Embryonic facial prominence (tissue), 1 donor: ENCODE data around the gene PRR23B.
"Not testable (repeated sequence)": the region's sequence is repeated elsewhere in the genome, so short reads cannot be mapped to it uniquely, and the experiment has no call there.

Experiments used
- DNase-seq: peaks from one replicate; pipeline ENCODE4 v3.0.0-alpha.2; 2016; ENCODE audit errors: extremely low spot score

PRR23B gene

DNA sequence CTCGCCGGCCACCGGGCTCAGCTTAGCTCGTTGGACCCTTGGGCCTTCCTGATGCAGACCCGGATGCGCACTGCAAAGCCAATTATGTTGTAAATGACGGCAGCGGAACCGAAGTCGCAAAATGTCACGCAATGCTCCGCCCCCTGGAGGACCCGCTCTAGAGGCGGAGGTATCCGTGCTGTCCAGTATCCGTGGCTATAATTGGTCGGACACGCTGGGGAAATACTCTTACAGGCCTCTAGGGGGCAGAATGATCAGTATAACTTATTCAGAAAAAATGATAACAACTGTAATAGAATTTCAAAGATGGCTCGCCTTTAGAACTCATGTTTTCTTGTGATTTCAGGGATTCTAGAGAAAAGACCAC, at the start of gene PRR23B:
TSS of gene PRR23B (minus strand) at position 59 of the 367 bp plus-strand sequence. CDS start 265 bp downstream, outside the sequence.
- DNase-seq = no peak

DNA sequence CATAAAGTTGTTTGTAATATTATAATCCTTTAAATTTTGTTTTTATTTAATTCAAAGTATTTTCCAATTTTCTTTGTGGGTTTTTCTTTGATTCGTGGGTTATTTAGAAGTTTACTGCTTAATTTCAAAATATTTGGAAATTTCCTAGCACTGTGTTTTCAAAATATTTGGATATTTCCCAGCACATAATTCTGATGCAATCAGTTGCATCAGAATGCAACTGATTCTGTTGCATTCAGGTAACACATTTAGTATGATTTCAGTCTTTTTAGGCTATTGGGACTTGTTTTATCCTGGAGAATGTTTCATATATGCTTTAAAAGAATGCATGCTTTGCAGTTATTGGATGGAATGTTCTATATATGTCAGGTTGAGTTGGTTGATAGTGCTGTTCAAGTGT, 42.2 kb upstream of the PRR23B start:
- no peak for DNase-seq

DNA sequence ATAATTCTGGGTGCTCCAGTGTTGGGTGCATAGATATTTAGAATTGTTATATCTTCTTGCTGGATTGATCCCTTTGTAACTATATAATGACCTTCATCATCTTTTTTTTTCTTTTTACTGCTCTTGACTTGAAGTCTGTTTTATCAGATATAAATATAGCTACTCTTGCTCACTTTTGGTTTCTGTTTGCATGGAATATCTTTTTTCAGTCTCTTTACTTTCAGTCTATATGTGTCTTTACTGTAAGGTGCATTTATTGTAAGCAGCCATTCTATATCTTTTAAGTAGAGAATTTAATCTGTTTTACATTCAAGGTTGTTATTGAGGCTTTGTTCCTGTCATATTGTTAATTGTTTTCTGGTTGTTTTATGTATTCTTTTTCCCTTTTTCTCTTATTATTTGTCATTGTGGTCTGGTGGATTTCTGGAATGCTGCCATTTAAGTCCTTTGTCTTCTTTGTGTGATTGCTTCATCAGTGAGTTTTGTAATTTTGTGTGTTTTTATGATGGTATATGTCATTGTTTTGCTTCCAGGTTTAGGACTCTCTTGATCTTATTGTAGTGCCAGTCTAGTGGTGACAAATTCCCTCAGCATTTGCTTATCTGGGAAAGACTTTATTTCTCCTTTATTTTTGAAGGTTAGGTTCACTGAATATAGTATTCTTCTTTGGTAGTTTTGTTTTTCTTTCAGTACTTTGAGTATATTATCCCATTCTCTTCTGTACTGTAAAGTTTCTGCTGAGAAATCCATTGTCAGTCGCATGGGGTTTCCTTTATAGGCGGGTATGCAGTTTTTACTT, 32.3 kb upstream of the PRR23B start:
- no peak for DNase-seq

DNA sequence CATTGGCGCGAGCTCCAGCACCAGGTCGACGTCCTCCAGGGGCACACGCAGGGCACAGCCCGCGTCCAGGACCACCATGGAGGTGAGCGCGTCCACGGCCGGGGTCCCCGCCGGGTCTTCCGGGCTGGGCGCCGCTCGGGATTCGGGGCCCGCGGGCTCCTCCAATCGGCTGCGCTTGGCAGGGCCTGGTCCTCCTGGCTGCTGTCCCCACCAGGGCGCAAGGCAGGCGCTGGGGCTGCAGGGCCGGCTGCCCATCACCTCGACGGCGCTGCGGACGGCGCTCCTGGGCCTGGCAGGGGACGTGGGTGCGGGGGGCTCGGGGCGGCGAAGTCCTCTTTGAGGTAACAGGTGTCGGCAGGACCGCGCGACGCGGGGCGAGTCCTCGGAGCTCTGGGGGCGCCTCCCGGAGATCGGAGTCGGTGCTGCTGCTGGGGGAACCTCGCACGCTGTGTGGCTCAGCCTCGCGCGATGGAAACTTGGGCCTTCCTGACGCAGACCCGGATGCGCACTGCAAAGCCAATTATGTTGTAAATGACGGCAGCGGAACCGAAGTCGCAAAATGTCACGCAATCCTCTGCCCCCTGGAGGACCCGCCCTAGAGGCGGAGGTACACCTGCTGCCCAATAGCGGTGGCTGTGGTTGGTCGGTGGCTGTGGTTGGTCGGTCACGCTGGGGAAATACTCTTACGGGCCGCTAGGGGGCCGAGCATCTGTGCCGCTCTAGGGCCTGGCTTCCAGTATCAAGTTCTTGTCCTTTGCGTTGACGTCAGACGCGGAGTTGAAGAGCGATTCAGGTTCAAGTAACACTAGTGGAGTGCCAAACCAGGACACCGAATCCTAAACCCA, 23.9 kb upstream of the PRR23B start, which contains the start of gene PRR23C:
TSS of gene PRR23C (minus strand) at position 527 of the 845 bp plus-strand sequence. CDS start at position 255, 272 bp downstream.
- DNase-seq = no peak

DNA sequence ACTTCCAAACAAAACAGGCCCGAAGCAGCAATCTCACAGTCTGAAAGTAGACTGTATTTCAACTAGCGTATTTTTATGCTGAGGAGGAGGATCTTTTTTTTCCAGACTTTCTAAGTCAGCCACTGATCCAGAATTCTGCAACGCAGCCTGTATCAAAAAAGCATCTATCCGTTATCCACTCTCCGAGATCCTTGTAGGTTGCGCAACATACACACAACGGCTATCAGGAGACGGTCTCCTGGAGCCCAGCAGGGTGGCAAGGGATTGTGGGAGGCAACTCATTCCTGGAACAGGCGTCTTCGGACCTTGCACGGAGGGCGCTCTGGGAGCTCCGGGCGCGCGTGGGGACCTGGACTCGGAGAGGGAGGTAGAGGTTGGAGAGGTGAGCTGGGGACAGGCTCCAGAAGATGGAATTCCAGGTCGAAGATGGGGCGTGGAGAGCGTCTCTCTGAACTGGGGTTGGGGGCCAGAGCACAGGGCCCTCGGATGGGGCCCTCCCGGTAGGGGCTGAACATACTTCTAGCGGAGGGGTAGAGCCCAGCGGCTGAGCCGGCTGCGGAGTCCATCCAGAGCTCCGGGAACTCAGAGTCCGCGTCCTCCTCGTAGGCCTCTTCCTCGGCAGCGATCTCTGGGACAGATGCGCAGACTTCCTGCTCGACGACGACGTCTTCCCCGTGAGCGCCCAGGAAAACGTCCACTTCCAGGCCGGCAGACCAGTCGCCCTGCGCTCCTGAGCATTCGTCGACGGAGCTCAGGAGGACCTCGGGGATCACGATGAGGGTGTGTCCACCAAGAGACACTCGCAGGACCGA, 23.0 kb upstream of the PRR23B start:
- DNase-seq = no peak

DNA sequence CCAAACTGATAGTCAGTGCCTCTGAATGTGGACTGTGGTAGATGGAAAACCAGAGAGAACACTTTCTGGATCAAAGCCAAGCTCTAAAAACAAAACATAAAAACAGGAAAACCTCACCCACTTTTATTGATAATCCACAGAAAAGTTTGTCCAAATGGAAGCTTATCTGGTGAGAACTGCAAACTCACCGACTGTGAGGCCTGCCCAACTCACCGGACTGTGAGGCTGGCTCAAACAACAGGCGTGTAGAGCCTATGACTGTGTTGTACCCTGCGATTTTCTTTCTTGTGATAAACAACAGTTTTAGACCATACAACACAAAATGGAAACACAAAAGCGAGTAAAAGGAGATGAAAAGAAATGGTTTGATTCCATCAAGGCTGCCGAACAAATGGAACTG, 16.8 kb upstream of the PRR23B start:
- no peak for DNase-seq

DNA sequence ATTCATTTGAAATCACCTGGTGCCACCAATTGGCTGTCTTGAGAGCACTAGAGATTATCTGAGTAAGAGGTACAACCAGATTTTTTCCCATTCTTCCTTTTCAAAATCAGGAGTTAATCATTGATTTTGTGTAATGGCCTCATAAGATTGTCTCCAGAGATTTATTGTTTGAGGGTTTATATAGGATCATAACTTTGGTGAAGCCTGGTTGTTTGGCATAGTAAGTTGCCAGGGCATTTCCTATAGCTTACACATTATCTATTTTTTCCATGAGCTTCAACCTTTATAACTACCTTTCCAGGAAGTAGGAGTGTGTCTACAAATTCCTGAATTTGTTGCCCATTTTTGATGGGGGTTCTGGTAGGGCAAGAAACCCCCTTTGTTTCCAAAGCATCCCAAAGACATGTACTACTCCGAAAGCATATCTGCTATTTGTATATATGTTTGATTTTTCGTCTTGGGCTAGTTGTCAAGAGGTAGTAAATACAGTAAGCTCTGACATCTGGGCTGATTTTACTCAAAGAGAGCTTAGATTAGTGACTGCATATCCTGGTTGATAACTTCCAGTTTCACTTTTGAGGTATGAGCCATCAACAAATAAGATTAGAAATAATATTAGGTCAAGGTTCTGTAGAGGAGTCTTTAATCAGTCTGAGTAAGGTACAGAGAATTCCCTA, 11.7 kb upstream of the PRR23B start:
- DNase-seq = no peak

DNA sequence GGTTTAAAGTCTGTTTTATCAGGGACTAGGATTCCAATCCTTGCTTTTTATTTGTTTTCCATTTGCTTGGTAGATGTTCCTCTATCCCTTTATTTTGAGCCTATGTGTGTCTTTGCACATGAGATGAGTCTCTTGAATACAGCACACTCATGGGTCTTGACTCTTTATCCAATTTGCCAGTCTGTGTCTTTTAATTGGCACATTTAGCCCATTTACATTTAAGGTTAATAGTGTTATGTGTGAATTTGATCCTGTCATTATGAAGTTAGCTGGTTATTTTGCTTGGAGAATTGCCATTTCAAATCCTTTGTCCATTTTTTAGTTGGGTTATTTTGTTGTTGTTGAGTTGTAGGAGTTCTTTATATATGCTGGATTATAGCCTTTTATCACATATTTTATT, 9.8 kb upstream of the PRR23B start:
- DNase-seq = not testable (repeated sequence)

DNA sequence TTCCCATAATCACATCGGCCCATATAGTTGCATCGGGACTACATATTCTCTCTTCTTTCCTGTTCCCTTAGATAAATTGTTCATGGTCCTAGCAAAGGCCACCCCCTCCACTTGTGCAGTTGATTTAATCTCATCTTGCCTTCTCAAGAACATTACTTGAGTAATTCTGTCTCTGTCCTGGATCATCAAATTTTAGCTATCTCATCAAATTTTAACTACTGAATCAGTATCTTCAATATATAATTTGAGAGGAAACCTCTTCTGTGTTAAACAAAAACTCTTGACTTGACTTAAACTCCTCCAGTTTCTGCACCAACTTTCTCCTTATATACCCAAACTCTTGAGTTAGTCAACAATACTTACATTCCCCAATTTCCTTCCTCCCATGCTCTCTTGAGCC, 4.2 kb upstream of the PRR23B start:
- no peak for DNase-seq

DNA sequence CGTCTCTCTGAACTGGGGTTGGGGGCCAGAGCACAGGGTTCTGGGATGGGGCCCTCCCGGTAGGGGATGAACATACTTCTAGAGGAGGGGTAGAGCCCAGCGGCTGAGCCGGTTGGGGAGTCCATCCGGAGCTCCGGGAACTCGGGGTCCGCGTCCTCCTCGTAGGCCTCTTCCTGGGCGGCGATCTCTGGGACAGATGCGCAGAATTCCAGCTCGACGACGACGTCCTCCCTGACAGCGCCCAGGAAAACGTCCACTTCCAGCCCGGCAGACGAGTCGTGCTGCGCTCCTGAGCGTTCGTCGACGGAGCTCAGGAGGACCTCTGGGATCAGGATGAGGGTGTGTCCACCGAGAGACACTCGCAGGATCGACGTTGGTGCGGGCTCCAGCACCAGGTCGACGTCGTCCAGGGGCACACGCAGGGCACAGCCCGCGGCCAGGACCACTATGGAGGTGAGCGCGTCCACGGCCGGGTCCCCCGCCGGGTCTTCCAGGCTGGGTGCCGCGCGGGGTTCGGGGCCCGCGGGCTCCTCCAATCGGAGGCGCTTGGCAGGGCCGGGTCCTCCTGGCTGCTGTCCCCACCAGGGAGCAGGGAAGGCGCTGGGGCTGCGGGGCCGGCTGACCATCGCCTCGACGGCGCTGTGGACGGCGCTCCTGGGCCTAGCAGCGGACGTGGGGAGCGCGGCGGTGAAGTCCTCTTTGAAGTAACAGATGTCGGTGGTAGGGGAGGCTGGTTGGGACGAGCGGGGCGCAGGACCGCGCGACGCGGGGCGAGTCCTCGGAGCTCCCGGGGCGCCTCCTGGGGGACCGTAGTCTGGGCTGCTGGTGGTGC, 474 bp downstream of the PRR23B start:
- DNase-seq = no peak

DNA sequence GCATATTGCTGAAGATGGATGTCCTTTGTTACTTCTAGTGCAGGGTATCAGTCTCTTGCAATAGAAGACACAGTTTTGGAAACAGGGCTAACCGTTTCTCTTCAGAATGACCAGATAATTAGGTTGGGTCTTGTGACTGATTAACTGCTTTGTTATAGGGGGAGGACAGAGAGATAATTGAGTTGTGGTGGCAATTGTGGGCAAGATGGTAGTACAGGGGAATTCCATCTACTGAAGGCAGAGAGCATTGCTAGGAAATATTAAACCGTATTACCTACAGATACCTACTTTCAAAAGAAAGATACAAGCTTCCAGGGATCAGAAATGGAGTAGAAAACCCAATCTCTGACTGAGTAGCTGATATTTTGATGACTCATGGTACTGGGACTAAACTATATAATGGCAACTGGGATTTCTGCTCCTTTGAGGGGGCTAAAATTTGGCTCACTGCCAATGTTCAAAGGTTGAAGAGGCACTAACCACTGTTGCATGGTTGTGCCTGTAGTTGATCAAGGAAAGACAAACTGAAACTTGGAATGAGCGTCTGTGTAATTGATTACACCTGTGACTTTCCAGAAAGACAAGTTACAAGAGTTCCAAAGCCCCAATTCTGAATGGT, 4.2 kb downstream of the PRR23B start:
- no peak for DNase-seq

DNA sequence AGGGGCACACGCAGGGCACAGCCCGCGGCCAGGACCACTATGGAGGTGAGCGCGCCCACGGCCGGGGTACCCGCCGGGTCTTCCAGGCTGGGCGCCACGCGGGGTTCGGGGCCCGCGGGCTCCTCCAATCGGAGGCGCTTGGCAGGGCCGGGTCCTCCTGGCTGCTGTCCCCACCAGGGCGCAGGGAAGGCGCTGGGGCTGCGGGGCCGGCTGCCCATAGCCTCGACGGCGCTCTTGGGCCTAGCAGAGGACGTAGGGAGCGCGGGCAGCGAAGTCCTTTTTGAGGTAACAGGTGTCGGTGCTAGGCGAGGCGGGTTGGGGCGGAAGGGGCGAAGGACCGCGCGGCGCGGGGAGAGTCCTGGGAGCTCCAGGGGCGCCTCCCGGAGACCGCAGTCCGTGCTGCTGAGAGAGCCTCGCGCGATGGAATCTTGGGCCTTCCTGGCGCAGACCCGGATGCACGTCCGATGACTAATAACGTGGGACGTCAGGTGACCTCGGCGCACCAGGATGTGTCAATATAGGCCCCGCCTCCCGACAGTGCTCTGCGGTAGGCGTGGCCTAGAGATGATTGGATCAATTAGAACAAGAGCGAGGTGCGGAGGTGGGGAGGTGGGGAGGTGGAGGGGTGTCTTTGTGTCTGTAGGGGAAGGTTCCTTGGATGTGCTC, 14.5 kb downstream of the PRR23B start, which contains the start of gene PRR23A:
TSS of gene PRR23A (minus strand) at position 218 of the 666 bp plus-strand sequence. CDS start at position 218, 0 bp downstream.
- DNase-seq = no peak

DNA sequence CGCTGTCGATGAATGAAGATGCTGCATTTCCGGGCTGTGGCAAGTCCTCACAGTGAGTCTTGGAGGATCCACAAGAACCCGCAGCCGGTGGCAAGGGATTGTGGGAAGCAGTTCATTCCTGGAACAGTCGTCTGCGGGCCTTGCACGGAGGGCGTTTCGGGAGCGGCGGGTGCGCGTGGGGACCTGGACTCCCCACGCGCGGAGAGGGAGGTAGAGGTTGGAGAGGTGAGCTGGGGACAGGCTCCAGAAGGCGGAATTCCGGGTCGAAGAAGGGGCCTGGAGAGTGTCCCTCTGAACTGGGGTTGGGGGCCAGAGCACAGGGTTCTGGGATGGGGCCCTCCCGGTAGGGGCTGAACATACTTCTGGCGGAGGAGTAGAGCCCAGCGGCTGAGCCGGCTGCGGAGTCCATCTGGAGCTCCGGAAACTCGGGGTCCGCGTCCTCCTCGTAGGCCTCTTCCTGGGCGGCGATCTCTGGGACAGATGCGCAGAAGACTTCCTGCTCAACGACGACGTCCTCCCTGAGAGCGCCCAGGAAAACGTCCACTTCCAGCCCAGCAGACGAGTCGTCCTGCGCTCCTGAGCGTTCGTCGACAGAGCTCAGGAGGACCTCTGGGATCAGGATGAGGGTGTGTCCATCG, 15.3 kb downstream of the PRR23B start:
- DNase-seq = no peak

DNA sequence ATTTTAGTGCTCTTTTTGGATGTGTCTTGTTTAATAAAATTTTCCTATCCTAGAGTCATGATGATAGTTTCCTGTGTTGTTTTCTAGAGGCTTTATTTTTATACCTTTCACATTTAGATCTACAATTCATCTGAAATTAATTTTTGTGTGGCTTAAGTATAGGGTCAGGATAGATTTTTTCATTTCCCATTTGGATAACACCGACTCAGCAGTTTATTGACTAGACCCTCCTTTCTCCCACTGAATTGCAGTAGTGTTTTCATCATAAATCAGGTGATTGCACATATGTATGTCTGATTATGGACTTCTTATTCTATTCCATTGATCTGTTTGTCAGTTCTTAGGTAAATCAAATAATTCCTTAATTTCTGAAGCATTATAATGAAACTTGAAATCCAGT, 25.0 kb downstream of the PRR23B start:
- DNase-seq = no peak

DNA sequence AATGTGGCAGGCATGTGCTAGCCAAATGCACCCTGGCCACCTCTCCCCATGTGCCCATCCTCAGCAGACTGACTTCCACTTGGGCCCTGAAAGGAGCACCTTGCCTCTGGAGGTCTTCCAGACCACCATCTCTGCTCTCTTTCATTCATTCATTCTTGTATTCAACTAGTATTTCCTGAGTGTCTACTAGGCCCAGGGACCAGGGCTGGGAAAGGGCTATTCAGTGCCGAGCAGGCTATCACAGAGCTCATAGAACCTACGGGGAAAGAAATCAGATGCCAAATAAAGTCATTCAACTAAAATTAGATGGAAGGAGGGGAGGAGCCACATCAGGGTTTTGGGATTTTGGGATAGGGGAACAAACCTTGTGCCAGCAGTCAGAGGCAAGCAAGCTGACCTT, 33.5 kb downstream of the PRR23B start:
- DNase-seq = no peak

DNA sequence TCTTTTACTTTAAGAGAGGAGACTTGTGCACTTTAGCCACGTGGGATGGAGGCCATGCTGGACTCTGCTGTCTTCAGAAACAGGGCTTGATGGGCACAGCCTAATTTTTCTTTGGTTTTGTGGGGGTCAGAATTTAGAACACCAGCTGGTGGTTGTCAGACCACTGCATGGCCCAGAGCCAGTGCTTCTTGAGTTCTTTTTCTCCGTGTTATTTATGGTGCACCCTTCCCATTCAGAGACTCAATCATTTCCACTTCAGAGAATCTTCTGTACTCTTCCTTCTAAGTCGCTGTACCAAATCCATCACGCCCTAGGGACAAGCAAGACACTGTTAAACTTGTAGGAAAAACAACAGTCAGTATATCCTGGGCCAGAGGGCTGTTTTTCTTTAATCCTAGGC, 34.8 kb downstream of the PRR23B start:
- DNase-seq = no peak

DNA sequence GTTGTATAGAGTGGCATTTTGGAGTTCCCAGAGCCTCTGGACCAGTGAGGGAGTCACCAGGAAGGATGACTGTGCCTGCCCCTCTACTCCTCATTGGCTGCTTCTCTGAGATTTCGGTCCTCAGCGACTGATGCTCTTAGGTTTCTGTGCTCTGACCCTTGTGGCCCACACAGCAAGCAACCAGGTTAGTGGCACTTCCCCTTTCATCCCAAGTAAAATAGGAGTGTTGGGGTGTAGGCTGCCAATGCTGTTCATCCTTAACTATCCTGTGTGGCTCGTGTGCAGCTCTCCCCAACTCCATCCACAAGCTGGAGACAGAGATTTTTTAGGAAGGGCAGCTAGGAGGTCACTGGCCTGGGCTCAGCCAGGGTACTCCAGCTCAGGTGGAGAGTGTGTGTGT, 35.9 kb downstream of the PRR23B start:
- DNase-seq = no peak

DNA sequence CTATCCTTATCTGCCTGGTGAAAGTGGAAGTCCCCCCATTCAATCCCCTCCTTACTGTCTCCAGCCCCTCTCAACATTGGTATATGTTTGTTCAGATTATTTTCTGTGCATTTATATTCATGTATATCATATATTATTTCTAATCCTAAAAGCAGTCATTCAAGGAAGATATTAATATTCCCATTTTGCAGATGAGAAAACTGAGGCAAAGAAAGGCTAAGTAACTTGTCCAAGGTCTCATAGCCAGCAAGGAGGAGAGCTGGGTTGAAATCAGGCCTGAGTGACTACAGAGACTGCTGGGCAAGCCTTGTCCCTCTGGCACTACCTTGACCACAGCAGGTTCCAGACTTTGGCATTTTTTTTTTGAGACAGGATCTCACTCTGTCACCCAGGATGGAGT, 44.7 kb downstream of the PRR23B start:
- no peak for DNase-seq

DNA sequence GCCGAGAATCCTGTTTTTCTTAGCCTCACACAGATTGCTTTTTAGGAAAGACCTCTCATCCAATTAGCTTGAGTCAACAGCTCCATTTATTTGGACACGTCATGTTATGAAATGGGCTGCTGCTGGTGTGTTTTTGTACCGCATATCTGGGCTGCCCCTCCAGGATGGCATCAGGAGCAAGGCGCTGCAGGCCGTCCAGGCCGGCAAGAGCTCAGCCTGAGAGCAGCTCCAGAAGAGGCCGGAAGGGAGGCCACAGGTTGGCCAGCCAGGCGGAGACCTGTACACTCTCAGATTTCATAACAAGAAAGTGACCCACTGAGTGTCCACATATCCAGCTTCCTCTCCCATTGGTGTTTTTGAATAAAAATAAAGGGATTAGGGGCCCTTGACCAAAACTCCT, 45.4 kb downstream of the PRR23B start:
- DNase-seq = no peak
